Activated T-cell treated with anti-CD3 and anti-CD28 coated beads, Interleukin-2, amount 50 U/mL, for 1 hour (primary cell): ENCODE results near the gene PPCS.

Experiments
- DNase-seq: peaks from one replicate; pipeline ENCODE4 v3.0.0-alpha.2; 2020

PPCS gene

DNA sequence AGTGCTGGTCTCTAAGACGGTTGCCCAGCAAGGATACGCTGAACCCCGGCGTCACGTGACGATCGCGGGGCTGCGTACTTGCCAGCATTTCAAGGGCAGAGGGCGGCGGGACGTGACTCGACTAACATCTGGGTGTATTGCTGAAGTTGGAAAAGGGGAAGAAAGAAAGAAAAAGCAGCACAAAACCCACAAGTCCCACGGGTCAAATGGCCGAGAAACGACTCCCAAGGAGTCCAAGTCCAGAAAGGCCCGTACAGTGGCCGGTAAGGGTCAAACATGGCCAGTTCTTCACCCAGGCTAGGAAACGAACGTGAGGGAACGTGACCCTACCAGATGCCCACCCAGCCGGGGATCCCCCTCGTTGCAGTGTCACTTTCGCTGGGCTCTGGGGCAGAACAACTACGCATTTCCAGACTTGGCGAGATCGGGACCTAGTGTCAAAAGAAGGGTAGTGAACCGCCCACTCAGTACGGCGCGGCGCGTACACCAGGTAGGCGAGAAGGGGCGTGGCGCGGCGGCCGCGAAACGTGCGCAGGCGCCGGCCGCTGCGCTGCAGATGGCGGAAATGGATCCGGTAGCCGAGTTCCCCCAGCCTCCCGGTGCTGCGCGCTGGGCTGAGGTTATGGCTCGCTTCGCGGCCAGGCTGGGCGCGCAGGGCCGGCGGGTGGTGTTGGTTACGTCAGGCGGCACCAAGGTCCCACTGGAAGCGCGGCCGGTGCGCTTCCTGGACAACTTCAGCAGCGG, at the start of gene PPCS, which contains the start of gene ZMYND12:
Gene PPCS (plus strand): TSS at position 534 of the 744 bp plus-strand sequence. CDS start 23 bp downstream, at position 557.
Gene ZMYND12 (minus strand): TSS at position 13 of the 744 bp plus-strand sequence. CDS start 25 bp downstream, outside the sequence.
- peak; percentile 90 for DNase-seq

DNA sequence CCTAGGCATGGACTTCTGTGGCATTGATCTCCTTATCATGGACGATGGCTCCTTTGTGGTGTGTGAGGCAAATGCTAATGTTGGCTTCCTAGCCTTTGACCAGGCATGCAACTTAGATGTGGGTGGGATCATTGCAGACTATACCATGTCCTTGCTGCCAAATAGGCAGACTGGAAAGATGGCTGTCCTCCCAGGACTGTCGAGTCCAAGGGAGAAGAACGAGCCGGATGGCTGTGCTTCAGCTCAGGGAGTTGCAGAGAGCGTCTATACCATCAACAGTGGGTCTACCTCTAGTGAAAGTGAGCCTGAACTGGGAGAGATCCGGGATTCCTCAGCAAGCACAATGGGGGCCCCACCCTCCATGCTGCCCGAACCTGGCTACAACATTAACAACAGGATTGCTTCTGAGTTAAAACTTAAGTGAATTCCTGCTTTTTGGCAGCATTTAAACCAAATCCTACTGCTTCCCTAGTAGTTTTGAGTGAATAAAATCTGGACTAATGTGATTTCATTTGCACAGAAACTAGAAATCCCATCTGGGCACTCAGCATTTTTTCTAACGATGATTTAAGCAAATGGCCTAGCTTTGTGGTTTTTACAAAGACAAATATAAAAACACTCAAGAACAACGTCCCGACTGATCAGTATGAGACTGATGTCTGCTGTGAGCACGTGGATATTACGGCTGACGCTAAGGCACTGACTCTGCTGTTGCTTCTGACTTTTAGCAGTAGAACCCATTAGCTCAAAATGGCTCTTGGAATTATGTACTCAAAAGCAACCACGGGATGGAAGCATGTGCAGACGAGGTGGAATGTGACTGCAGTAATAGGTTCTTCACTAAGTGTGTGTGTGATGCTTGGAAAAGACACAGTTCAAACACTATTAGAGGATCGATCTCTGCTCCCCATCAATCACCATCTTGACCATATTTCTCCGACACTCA, 41.5 kb upstream of the PPCS start:
- no peak for DNase-seq

DNA sequence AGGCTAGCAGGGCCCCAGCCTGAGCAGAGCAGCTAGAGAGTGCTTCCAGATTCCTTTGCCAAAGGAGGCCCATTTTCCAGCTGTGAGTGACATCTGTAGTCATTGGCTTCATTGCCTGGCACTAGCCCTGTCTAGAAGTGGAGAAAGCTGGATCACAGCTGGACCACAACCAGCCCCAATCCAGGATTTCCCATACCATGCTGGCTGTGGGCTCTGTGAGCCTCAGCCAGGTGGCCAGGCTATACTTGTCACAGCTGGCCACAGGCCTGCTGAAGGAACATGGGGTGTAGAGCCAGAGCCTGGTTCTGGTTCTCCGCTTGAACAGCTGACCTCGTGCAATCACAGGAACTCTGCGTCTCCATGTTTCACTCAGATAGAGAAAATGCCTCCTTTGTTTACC, 39.2 kb upstream of the PPCS start:
- no peak for DNase-seq

DNA sequence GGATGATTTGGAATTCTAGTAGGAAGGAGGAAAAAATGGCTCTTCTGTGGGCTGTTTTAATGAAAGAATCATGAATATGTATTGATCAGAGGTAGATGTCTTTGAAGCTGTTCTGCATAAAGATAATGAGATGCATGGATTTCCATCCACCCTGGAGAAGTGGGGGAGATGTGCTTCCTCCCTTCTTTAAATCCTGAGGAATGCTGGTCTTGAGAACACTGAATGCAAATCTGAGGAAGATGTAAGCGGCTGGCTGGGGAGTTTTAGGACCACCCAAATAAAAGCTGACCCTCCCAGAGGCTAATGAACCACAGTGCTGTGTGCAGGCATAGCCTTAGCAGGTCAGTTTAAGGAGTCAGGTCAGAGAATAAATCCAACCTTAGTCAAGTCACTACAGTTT, 37.8 kb upstream of the PPCS start:
- DNase-seq: no peak

DNA sequence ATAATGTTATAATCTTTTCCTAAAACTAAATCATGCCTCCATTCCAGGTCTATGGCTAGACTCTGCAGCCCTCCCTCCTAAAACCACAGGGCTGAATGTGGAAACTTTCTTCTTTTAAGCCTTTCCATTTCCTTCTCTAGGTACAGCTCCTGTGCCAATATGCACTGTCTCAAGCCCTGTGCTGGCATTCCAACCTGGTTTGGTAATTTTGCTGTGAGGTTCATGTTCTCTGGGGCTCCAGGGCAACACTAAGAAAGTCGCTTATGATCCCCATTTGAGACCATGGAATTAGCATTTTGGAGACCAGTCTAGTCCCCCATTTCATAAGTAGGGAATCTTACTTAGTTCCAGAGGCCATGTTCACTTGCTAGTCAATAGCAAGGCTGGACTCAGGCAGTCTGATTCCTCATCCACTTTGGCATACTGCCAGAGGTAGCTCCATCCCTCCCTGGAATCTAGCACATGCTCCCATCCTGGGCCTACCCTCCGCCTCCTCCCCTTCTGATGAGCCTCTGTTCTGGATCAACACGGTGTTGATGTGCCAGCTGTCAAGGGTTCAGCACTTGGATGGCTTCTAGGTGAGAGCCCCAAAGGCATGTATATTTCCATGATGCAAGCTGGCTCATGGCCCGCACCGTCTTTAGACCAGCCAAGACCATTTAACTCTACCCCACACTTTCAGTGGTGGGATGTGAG, 37.1 kb upstream of the PPCS start:
- DNase-seq: no peak

DNA sequence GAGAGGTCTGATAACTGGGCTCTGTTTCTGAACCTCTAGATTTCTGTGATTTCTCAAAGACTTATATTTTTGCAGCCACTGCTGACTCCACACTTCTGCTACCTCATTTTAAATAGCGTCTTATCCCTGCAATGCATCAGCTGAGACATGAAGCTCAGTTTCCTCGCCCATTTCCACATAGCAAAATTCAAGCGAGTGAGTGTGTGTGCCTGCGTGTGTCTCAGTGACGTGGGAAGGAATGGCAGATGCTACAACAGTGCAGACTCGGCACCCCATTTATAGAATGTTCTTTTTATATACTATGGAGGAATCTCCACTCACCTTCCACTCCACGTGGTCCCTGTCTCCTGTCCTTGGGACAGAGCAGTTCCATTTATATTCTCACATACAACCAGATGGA, 36.2 kb upstream of the PPCS start:
- no peak for DNase-seq

DNA sequence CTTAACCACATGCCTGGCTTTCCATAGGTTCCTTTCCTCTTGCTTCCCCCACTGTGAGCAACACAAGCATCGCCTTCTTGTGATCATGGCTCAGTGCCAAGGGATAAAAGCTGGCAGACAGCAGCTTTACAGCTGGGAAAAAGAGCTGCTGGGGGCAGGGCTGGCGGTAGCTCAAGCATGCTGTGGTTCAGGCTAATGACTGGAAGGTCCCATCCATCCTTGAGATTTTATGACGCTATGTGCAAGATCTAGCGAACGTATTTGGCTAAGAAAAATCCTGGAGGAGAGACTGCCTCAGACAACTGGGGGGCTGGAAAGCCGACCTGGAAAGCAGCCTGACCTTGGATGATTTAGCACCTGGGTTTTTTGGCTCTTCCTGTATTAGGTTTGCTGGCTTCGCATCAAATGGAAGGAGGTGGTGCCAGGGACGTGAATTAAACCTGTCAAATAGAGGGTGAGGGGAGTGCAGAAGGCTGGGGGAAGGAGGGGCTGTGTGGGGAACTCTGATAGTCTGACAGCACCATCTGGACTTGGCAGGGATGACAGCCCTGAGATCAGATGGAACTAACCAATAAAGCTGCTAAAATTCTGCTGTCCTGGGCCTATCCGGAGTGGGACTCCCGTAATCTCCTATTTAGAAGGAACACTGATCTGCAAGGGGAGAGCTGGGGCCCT, 35.3 kb upstream of the PPCS start:
- DNase-seq: no peak

DNA sequence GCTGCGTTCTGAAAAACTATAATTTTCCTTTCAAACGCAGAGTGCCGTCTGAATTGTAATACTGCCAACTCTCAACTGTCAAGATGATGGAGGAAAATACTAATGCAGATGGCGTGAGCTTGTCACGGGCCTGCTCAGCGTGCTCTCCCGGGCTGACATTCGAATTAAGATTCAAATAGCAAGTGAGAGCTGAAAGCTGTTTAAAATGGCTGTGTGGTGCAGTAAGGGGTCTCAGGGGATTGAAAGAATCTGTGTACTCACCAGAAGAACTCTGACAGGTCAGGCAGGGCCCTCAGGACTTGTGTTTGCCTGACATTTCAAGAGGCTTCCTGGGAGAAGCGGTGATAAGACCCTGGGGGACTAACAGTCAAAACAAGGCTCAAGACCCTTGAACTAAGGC, 33.6 kb upstream of the PPCS start:
- DNase-seq: no peak

DNA sequence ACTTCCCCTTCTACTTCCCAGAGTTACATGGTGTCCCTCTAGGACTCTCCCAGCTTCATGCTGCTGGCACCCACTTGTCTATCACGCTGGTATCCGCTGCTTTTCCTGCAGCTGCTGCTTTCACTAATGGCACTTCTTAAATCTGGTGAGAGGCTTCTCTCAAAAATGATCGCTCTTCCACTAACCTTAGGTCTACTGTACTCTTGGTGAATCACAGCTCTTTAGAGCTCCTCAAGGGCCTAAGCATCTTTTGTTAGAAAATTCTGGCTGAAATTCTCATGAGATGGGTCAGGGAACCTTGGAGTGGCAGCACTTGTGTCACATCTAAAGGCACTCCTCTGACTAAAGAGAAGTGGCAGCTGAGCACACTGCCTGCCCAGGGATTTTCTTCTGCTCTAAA, 32.7 kb upstream of the PPCS start:
- no peak for DNase-seq

DNA sequence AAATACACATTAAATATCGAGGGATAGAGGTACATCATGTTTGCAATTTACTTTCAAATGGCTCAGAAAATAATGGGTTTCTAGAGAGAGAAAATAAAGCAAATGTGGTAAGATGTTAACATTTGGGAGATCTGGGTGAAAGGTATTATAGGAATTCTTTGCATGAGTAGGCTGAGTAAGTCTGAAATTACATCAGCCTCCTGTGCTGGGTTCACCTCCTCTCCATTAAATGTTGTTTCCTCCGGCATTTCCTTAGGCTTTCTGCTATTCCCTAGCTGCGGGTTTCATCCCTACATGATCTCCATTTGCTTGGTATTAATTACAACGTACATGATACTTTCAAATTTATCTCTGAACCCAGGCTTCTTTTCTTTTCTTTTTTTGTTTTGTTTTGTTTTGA, 32.1 kb upstream of the PPCS start:
- DNase-seq: no peak

DNA sequence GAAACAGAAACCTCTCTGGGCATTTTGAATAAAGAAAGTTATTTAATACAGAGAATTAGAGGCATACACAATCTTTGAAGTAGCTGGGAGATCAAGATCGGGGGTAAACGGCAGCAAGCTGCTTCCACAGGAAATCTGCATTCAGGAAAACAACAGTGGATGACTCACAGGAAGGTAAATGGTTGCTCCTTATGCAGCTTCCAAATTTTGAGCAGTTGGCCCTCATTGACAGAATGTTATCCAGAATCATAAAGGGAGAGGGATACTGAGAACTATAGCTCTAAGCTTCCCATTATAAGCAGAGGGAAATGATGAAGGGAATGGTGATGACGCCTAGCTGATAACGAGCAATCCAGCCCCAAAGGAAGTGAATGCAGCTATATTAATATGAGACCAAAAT, 29.1 kb upstream of the PPCS start:
- no peak for DNase-seq

DNA sequence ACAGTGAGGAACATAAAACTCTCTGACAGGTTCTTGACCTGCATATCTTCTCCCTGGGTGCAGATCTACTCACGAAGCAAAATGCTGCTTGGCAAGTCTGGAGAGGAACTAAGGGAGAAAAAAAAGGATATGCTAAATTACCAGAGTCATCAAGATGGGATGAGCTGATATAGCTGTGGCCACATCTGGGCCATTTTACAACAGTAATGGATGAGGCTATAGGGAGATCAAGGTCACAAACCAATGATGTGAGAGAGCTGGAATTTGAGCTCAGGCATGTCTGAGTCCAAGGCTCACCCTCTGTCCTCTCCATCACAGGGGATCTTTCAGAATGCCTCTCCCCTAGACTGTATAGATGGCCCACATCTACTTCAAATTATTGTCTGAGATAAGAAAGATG, 26.7 kb upstream of the PPCS start:
- no peak for DNase-seq

DNA sequence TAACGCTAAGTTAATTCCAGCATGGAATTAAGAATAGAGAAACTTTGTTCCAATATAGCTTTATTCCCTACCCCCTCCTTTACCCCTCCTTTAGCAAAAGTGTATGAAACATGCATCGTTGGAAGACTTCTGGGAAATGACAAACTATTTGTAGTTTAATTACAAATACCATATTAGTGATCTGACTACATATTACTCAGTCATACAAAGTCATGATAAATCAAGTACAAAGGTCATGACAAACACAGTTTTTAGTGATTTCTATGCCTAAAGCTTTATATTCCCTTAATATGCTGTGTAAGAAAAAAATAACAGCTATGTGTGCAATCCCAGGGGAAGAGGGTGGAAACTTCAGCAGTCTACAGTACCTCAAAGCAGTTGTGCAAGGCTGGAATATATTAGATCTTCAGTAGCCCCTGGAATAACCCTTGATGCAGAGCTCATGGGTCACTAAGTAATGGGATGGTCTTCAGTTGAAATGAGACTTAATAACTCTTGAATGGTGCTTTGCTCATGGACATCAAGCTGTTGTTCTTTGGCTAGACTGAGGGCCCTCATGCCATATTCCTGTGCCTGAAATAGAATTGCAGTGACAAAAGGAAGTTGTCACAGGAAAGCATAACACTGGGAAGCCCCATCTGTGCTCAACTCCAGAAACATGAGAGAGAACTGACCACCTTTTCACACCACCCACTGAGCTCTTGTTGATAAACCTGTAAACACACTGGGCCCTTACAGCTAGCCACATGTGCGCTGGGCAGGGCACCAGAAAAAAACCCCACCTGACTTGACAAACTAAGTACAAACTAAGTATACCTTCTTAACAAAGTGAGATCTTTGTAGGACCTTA, 25.8 kb upstream of the PPCS start:
- DNase-seq: no peak

DNA sequence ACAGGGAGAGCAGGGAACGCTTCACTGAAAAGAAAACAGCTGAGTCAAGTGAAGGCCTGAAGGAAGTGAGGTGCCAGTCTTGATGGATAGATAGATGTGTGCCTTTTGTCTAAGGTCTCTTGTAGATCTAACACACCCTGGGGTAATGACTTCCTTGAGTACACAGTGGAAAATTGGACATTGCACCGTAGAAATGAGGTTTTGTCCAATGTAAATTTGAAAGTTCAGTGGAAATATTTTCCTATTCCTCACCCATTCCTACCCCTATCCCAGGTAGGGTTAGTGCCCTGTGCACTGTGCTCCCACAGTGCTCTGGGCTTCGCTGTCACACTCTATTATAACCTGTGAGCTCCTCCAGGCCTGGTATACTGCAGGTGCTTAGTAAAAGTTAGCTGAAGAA, 24.8 kb upstream of the PPCS start:
- no peak for DNase-seq

DNA sequence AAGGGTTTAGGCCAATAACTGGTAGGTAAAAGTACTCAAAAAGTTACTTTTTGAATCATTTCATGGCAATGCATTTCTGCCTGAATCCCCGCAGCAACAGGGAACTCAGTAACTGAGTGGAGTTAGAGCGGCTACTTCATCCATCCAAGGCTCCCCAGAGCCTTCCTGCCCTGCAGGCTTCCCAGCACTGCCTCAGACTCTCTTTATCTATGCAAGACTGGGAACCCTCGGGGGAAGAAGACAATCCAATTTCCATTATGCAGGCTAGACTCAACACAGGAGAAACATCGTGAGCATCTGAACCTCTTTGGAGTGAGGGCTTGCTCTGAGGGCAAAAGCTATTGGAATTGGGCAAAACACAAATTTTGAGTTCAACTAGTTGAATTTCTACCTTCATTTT, 23.6 kb upstream of the PPCS start:
- DNase-seq: no peak

DNA sequence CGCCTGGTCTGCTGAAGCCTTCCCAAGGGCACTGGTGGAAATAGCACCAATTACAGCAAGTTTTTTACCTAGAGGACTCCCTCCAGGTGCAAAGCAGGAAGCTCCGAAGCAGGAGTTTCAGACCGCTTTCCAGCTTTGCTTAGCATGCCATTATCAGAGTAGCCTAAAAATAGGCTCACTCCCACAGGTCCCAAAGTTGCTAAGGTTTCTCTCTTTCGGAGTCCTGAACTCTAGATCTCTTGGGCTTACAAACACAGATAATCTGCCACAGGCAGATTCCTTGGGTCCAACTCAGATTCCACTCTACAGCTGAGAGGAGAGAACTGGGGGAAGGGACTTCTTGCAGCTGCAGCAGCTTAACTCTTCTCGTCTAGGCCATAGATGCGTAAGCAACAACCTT, 23.0 kb upstream of the PPCS start:
- DNase-seq: no peak

DNA sequence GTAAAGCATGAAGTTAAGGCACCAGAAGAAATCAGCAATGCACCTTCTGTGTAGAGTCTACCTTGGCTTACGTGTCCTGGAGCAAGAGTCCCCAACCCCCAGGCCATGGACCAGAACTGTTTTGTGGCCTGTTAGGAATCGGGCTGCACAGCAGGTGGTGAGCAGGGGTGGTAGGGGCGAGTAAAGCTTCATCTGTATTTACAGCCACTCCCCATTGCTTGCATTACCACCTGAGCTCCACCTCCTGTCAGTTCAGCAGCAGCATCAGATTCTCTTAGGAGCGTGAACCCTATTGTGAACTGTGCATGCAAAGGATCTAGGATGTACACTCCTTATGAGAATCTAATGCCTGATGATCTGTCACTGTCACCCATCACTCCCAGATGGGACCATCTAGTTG, 22.0 kb upstream of the PPCS start:
- DNase-seq: no peak

DNA sequence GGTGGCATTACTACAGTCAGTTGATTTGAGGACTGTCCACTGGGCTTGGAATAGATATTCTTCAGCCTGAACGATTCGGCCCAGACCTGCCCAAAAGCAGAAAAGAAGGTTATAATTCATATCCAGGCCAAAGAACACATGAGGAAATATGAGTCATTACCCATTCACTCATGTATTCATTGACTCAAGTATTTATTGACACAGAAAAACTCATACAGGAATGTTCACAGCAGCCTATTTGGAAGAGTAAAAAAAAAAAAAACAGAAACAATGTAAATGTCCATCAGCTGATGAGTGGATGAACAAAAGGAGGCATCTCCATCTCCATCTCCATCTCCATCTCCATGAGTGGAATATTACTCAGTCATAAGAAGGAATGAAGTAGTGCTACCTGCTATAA, 16.4 kb upstream of the PPCS start:
- no peak for DNase-seq

DNA sequence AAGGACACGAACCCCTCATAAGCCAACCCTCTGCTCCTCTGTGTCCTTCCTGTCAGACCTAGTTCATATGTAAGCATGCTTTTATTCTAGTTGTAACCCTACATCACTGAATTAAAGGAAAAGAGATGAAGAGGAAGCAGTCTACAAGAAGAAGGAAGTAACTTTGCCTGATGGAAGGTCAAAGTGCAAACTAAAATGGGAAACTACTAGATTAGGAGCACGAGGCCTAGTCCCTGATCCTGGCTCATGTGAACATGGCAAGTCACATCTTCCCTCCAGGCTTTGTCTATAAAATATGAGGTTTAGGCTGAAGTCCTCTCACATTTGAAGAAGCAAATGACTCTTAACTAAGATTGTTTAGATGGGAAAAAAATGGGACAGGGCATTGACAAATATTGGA, 13.7 kb upstream of the PPCS start:
- no peak for DNase-seq

DNA sequence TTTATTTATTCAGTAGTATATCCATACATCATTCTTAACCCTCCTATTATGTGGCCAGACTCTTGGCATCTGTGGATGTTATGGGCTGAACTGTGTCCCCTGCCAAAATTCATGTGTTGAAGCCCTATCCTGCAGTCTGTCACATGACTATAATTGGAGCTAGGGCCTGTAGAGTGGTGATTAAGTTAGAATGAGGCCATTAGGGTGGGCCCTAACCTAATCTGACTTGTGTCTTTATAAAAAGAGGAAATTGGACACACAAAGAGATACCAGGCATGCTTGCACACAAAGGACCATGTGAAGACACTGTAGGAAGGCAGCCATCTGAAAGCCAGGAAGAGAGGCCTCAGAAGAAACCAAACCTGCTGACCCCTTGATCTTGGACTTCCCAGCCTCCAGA, 7.1 kb upstream of the PPCS start:
- no peak for DNase-seq

DNA sequence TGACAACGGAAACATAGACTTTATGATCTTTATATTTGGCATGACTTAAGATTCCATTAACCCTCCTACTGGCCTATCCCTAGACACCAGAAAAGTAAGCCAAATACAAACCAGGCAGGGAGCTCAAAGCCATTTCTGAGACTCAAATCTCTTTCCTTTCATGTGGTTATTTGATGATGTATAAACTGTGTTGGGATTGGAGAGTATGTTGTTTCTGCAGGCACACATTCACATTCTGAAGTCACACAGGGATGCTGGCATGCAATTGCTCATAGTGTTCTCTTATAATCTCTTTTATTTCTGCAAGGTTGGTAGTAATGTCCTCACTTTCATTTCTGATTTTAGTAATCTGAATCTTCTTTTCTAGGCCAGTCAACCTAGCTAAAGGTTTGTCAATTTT, 6.3 kb upstream of the PPCS start:
- DNase-seq: no peak

DNA sequence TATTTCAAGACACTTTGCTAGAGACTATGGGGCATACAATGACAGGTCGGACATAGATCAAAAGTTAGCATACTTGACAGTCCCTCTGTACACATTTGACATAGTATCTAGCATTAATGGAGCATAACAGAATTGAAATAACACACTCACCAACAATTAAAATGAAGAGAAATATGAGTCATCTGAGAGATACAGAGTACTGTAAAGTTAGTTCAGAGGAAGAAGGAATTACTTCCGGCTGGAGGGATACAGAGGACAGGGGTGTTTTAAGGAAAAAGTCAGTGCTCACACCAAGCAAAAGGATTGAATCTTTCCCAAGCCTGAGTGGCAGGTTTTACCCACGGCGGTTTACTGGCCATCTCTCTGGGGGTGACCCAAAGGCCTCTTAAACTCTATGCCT, 3.0 kb upstream of the PPCS start:
- DNase-seq: no peak
